Measurements from ENCODE around the gene LARP4. TPM values are rescaled to one million over a fixed set of nuclear protein-coding genes. Genes with fewer than 3 reads are reported as not detected.
A peak's percentile ranks its signal among the peaks of the same experiment; 100 is the strongest.
"Not testable (repeated sequence)": the region's sequence is repeated elsewhere in the genome, so short reads cannot be mapped to it uniquely, and the experiment has no call there.

The LARP4 gene
- total and polyA plus RNA-seq, 2 experiments from 2014 or later: 28.3 to 28.9 TPM

- TF ChIP-seq CTCF (IDR thresholded peaks at IDR 0.05; ENCODE audit: low read depth, low read length): no peak
- no peak overlapping the region for H3K27ac ChIP-seq
- no peaks in the 10 kb centered on the region for H3K9me3 ChIP-seq (ENCODE audit: low read depth)
- H3K4me3 ChIP-seq: no peak overlapping the region
- peaks cover 13% of the 10 kb centered on the region for H3K36me3 ChIP-seq
- H3K27me3 ChIP-seq: no peaks in the 10 kb centered on the region
- DNase-seq (ENCODE audit: low read depth in 1 of 2, low spot score in 1 of 2): no peak
- no peaks in the 10 kb centered on the region for H3K4me1 ChIP-seq (ENCODE audit: low read depth)
Measured at GRCh38 chr12:50482571-50482970, 81.9 kb downstream of the LARP4 start.

- Histone ChIP-seq H3K27ac (no peak overlapping the region), H3K4me1 (ENCODE audit: low read depth) (no peaks in the 10 kb centered on the region), H3K36me3 (peaks cover 8% of the 10 kb centered on the region), H3K9me3 (ENCODE audit: low read depth) (no peaks in the 10 kb centered on the region), H3K4me3 (no peak overlapping the region), H3K27me3 (no peaks in the 10 kb centered on the region)
- TF ChIP-seq CTCF (IDR thresholded peaks at IDR 0.05; ENCODE audit: low read depth, low read length): no peak
- DNase-seq (ENCODE audit: low read depth in 1 of 2, low spot score in 1 of 2): no peak
Measured at GRCh38 chr12:50483488-50483887, 82.8 kb downstream of the LARP4 start.

- no peaks in the 10 kb centered on the region for H3K27me3 ChIP-seq
- no peak for DNase-seq (ENCODE audit: low read depth in 1 of 2, low spot score in 1 of 2)
- no peak overlapping the region for H3K27ac ChIP-seq
- TF ChIP-seq CTCF (IDR thresholded peaks at IDR 0.05; ENCODE audit: low read depth, low read length): no peak
- no peaks in the 10 kb centered on the region for H3K9me3 ChIP-seq (ENCODE audit: low read depth)
- H3K36me3 ChIP-seq: no peaks in the 10 kb centered on the region
- H3K4me3 ChIP-seq: no peak overlapping the region
- H3K4me1 ChIP-seq (ENCODE audit: low read depth): no peaks in the 10 kb centered on the region
Measured at GRCh38 chr12:50488801-50489200, 88.1 kb downstream of the LARP4 start.

GRCh38 chr12:50498119-50498518 is 97.4 kb downstream of the LARP4 start:
- DNase-seq (ENCODE audit: low read depth in 1 of 2, low spot score in 1 of 2); H3K27me3 ChIP-seq; H3K27ac ChIP-seq; H3K36me3 ChIP-seq; H3K4me1 ChIP-seq (ENCODE audit: low read depth); H3K4me3 ChIP-seq; H3K9me3 ChIP-seq (ENCODE audit: low read depth): not testable (repeated sequence)

GRCh38 chr12:50504798-50505674 is 104.4 kb downstream of the LARP4 start, which contains the start of gene DIP2B:
Gene DIP2B (plus strand): TSS chr12:50504985. CDS start chr12:50505141, 156 bp downstream.
- no peaks in the 10 kb centered on the region for H3K27me3 ChIP-seq
- DNase-seq (ENCODE audit: low read depth in 1 of 2, low spot score in 1 of 2): peak; percentile 95 to 97
- H3K27ac ChIP-seq: peak within 1 kb of the TSS; percentile 96
- no peaks in the 10 kb centered on the region for H3K36me3 ChIP-seq
- peak; percentile 80 for TF ChIP-seq CTCF (IDR thresholded peaks at IDR 0.05; ENCODE audit: low read depth, low read length)
- no peaks in the 10 kb centered on the region for H3K9me3 ChIP-seq (ENCODE audit: low read depth)
- peak within 1 kb of the TSS; percentile 95 for H3K4me3 ChIP-seq
- peaks cover 28% of the 10 kb centered on the region for H3K4me1 ChIP-seq (ENCODE audit: low read depth)
